GM12801 (cell line): ENCODE results near the gene EFHD2.

Source experiments
- TF ChIP-seq, protein P1 (sequence below): IDR thresholded peaks from one replicate; pipeline ENCODE4 v1.5.1; 2011; ENCODE audit warnings: control low read depth; ENCODE audit not compliant: insufficient read length; ENCODE audit errors: extremely low read depth

EFHD2 gene

GRCh38 chr1:15393475-15394257 lies 16.0 kb upstream of the EFHD2 start:
- TF ChIP-seq, protein P1, sequence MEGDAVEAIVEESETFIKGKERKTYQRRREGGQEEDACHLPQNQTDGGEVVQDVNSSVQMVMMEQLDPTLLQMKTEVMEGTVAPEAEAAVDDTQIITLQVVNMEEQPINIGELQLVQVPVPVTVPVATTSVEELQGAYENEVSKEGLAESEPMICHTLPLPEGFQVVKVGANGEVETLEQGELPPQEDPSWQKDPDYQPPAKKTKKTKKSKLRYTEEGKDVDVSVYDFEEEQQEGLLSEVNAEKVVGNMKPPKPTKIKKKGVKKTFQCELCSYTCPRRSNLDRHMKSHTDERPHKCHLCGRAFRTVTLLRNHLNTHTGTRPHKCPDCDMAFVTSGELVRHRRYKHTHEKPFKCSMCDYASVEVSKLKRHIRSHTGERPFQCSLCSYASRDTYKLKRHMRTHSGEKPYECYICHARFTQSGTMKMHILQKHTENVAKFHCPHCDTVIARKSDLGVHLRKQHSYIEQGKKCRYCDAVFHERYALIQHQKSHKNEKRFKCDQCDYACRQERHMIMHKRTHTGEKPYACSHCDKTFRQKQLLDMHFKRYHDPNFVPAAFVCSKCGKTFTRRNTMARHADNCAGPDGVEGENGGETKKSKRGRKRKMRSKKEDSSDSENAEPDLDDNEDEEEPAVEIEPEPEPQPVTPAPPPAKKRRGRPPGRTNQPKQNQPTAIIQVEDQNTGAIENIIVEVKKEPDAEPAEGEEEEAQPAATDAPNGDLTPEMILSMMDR: no peak

DNA sequence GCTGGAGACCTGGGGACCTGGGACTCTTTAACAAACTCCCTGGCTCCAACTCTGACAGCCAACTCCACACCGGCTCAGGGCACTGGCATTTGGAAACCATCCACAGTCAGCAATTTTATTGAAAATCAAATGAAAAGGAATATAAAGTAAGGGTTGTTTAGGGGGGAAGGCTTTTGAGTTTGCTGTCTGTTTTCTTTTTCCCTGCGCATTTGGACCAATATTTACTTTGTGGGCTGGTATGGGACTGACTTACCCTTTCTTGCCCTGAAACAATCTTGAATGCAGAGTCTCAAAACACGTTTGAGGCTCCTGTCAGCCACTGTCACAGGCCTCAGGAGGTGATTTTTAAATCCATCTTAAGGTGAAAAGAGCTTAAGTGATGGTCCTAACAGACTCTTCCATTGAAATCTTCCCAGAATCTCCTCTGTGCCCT lies 15.4 kb upstream of the EFHD2 start:
- TF ChIP-seq, protein P1: no peak

- TF ChIP-seq, protein P1: no peak
Observed at GRCh38 chr1:15397236-15397635, 12.5 kb upstream of the EFHD2 start.

DNA sequence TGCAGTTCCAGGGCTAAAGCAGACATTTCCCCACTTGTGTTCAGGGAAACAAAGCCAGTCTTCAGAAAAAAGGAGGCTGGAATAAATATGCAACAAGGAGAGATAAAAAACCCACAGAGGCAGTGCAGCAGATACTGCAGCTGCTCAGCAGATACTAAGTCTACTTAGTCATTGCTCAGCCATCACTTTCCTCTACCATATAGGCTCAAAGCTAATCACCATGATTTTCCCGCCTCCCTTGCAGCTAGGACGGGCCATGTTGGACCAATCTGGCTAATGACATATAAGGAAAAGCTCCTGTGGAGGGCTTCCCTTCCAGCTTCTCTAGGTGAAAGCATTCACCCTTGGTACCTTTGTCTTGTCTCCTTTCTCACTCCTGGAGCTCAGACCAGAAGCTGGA lies 10.0 kb upstream of the EFHD2 start:
- TF ChIP-seq, protein P1: no peak

- TF ChIP-seq, protein P1: no peak
Observed at GRCh38 chr1:15400627-15401026, 9.1 kb upstream of the EFHD2 start.

- TF ChIP-seq, protein P1: no peak
Observed at GRCh38 chr1:15401391-15402055, 8.2 kb upstream of the EFHD2 start.

DNA sequence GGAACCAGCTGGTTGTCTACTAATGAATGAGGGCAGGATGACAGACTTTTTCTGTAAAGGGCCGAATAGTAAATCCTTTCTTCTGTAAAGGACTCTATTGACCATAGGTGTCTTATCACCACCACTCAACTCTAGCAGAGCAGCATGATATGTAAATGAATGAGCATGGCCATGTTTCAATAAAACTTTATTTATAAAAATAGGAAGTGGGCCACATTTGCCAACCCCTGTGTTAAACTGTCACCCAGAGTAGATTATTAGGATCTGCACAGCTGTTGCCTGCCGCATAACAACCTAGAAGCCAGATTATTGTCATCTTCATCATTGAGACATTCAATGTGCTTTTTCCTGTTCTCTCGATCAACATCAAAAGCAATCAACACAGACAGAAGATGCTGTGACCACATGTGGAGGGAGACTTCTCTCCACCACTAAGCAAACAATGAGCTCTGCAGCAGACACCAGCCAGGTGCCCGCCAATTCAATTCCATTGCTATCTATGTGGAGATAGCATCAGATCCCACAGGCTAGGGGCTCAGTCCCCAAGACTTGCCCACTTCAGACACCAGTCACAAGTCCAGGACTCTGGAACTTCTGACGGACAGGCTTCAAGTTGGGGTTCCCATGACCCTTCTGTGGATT lies 6.8 kb upstream of the EFHD2 start:
- TF ChIP-seq, protein P1: no peak
